ENCODE results near the gene ETF1. TPM values are rescaled to one million over a fixed set of nuclear protein-coding genes. Genes with fewer than 3 reads are reported as not detected.
"Not testable (repeated sequence)": the region's sequence is repeated elsewhere in the genome, so short reads cannot be mapped to it uniquely, and the experiment has no call there.

Gene ETF1
- total RNA-seq, 6 donors from 2014 or later, result 22.0 to 147 (median 92.4) TPM

DNA sequence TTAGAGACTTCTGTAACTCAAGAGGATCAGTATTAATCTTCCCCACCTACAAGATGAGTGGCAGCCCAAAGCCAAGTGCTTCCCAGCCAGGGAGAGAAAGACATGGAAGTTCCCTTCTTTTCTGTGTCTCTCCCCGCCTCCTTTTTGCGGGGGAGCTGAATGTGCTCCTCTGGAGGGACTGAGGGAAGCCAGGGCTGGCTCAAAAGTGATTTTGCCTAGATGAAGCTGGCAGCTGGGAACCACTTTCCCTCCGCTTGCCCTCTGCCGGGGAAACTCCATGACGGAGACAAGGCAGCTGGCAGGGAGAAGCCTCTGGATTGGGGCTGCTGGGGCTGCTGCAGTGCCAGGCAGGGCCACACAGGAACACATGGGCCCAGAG is 53.4 kb downstream of the ETF1 start:
- peaks cover 14 to 20% (median 17%) of the 10 kb centered on the region in 4 donors for H3K4me1 ChIP-seq
- DNase-seq, result no peak
- no peak overlapping the region for H3K4me3 ChIP-seq
- H3K9me3 ChIP-seq, result no peaks in the 10 kb centered on the region
- H3K27ac ChIP-seq, result no peak overlapping the region
- no peak for ATAC-seq (ENCODE audit: low FRiP score in 2 of 2)
- no peaks in the 10 kb centered on the region for H3K36me3 ChIP-seq
- no peaks in the 10 kb centered on the region for H3K27me3 ChIP-seq
- WGBS, 2 donors, result 66 to 80% methylated on average over 5 of the region's 5 CpGs
- TF ChIP-seq POLR2AphosphoS5 (IDR thresholded peaks at IDR 0.05), result no peak
- TF ChIP-seq, protein P1, sequence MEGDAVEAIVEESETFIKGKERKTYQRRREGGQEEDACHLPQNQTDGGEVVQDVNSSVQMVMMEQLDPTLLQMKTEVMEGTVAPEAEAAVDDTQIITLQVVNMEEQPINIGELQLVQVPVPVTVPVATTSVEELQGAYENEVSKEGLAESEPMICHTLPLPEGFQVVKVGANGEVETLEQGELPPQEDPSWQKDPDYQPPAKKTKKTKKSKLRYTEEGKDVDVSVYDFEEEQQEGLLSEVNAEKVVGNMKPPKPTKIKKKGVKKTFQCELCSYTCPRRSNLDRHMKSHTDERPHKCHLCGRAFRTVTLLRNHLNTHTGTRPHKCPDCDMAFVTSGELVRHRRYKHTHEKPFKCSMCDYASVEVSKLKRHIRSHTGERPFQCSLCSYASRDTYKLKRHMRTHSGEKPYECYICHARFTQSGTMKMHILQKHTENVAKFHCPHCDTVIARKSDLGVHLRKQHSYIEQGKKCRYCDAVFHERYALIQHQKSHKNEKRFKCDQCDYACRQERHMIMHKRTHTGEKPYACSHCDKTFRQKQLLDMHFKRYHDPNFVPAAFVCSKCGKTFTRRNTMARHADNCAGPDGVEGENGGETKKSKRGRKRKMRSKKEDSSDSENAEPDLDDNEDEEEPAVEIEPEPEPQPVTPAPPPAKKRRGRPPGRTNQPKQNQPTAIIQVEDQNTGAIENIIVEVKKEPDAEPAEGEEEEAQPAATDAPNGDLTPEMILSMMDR (IDR thresholded peaks at IDR 0.05), result no peak
- TF ChIP-seq EP300 (IDR thresholded peaks at IDR 0.05), result no peak
- TF ChIP-seq POLR2A (IDR thresholded peaks at IDR 0.05), result no peak

DNA sequence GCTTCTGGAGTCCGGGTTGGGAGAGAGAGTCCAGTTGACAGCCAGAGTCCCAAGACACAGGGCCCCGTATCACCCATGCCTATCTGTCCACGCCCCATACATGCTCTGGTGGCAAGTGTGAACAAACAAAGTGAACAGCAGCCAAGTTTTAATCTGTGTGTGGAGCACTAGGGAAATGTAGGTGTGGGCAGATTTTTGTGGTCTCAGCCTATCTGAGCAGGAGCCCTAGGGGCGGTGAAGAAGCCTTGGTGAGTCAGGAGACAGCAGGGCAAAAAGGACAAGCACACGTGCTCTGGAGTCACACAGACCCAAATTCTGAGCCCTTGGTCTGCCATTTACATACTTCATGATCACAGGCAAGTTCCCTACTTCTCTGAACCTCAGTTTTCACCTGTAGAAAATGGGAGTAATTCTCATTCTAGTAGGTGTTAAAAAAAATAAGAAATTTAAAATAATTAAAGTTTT is 54.5 kb downstream of the ETF1 start:
- Histone ChIP-seq H3K4me3 (no peak overlapping the region), H3K27me3 (no peaks in the 10 kb centered on the region), H3K4me1 (peaks cover 14 to 20% (median 17%) of the 10 kb centered on the region in 4 donors), H3K9me3 (no peaks in the 10 kb centered on the region), H3K27ac (no peak overlapping the region), H3K36me3 (no peaks in the 10 kb centered on the region)
- no peak for ATAC-seq (ENCODE audit: low FRiP score in 2 of 2)
- WGBS, 2 donors, result 70 to 74% methylated on average over 5 of the region's 5 CpGs
- TF ChIP-seq EP300 (IDR thresholded peaks at IDR 0.05) (no peak), POLR2A (IDR thresholded peaks at IDR 0.05) (no peak), POLR2AphosphoS5 (IDR thresholded peaks at IDR 0.05) (no peak)
- TF ChIP-seq, protein P1 (IDR thresholded peaks at IDR 0.05), result no peak
- no peak for DNase-seq

DNA sequence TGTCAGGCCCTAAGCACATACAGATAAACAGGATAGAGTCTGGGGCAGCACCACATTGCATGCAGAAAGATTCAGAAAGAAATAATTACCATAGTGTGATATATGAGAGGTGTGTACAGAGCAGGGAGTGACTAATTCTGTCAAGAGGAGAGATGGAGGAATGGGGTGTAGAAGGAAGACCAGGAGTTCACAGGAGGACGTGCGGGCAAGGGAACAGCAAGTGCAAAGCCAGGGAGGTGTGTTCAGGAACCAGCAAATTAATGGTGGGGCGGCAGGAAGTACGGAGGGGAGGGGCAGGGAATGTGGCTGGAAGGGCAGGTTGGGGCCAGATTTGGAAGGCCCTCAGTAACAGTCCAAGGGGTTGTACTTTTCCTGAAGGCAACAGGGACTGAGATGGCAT is 60.4 kb downstream of the ETF1 start:
- Histone ChIP-seq H3K36me3 (no peaks in the 10 kb centered on the region), H3K4me3 (no peak overlapping the region), H3K27me3 (no peaks in the 10 kb centered on the region), H3K9me3 (no peaks in the 10 kb centered on the region), H3K27ac (no peak overlapping the region), H3K4me1 (no peaks in the 10 kb centered on the region)
- no peak for TF ChIP-seq POLR2A (IDR thresholded peaks at IDR 0.05)
- TF ChIP-seq, protein P1 (IDR thresholded peaks at IDR 0.05), result no peak
- TF ChIP-seq EP300 (IDR thresholded peaks at IDR 0.05), result no peak
- no peak for TF ChIP-seq POLR2AphosphoS5 (IDR thresholded peaks at IDR 0.05)
- ATAC-seq (ENCODE audit: low FRiP score in 2 of 2) (no peak), DNase-seq (no peak)
- WGBS, 2 donors, result 58% methylated on average over 4 of the region's 4 CpGs

DNA sequence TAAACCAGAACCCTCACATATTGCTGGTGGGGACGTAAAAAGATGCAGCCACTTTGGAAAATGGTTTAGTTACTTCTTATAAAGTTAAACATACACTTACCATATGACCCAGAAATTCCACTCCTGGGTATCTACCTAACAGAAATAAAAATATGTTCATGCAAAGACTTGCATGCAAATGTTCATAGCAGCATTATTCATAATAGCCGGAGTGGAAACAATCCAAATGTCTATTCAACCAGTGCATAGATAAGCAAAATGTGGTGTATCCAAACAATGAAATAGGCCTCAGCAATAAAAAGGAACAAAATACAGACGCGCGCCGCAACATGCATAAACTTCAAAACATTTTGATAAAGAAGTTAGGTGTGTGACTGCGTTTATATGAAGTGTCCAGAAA is 66.1 kb downstream of the ETF1 start:
- 90 to 92% methylated on average over 7 of the region's 7 CpGs for WGBS, 2 donors
- no peak for DNase-seq
- H3K36me3 ChIP-seq, result no peaks in the 10 kb centered on the region
- H3K4me1 ChIP-seq, result no peaks in the 10 kb centered on the region
- H3K27me3 ChIP-seq, result no peaks in the 10 kb centered on the region
- no peaks in the 10 kb centered on the region for H3K9me3 ChIP-seq
- no peak for TF ChIP-seq POLR2A (IDR thresholded peaks at IDR 0.05)
- TF ChIP-seq, protein P1 (IDR thresholded peaks at IDR 0.05), result no peak
- no peak for TF ChIP-seq POLR2AphosphoS5 (IDR thresholded peaks at IDR 0.05)
- no peak for TF ChIP-seq EP300 (IDR thresholded peaks at IDR 0.05)
- H3K4me3 ChIP-seq, result no peak overlapping the region
- H3K27ac ChIP-seq, result no peak overlapping the region
- no peak for ATAC-seq (ENCODE audit: low FRiP score in 2 of 2)

DNA sequence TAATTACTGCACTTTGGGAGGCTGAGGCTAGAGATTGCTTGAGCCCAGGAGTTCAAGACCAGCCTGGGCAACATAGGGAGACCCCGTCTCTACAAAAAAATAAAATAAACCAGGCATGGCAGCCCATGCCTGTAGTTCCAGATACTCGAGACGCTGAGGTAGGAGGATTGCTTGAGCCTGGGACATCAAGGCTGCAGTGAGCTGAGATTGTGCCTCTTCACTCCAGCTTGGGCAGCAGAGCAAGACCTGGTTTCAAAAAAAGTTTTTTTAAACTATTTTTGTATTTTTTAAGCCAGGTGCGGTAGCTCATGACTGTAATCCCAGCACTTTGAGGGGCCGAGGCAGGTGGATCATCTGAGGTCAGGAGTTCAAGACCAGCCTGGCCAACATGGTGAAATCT is 69.9 kb downstream of the ETF1 start:
- WGBS, 2 donors, result 92% methylated on average over 5 of the region's 5 CpGs
- H3K27ac ChIP-seq, result not testable (repeated sequence)

More for the DNA sequence above, 69.9 kb downstream of the ETF1 start:
- not testable (repeated sequence) for ATAC-seq (ENCODE audit: low FRiP score in 2 of 2); H3K36me3 ChIP-seq; H3K27me3 ChIP-seq; H3K4me1 ChIP-seq; DNase-seq; H3K4me3 ChIP-seq; H3K9me3 ChIP-seq
